CD4-positive, alpha-beta T cell (primary cell): ENCODE measurements around the gene HIP1. TPM values are rescaled to one million over a fixed set of nuclear protein-coding genes. Genes with fewer than 3 reads are reported as not detected.
"Not testable (repeated sequence)": the region's sequence is repeated elsewhere in the genome, so short reads cannot be mapped to it uniquely, and the experiment has no call there.

ENCODE experiments used
- ATAC-seq: fragments of 200-7000 bp; cut with Tn5 transposase; one replicate; pipeline ENCODE4 v1.10.0; 2022; ENCODE audit warnings: mild to moderate bottlenecking; ENCODE audit not compliant: poor library complexity
- CTCF ChIA-PET: fragments of 350-600 bp; sonication (Branson Sonifier 250); formaldehyde crosslinking; loops from one replicate; lab custom pipeline; 2021; ENCODE audit warnings: antibody characterized with exemption, inconsistent platforms; lab: Charles Lee
- POLR2A ChIA-PET: fragments of 350-600 bp; sonication (Branson Sonifier 250); formaldehyde crosslinking; loops from one replicate; lab custom pipeline; 2021; ENCODE audit warnings: antibody characterized with exemption, inconsistent platforms; lab: Charles Lee
- DNase-seq, 14 experiments: peaks; one replicate each; pipeline ENCODE4 v3.0.0-alpha.2; 2013 to 2020; ENCODE audit warnings: mixed read lengths in 2 of 14
- H3K27ac ChIP-seq, 2 donors: one replicate each; pipeline versions ENCODE4 v1.5.1 to v1.7.0; 2013; ENCODE audit warnings: low read length in 2 of 2, low read depth in 1 of 2, mild to moderate bottlenecking in 1 of 2
- H3K27me3 ChIP-seq, 2 experiments: 1 replicate in 1 of 2; 2 replicates in 1 of 2; pipeline versions ENCODE4 v1.6.1 to v1.7.0; 2013; ENCODE audit warnings: low read length in 2 of 2, control low read depth in 1 of 2, mild to moderate bottlenecking in 1 of 2, moderate library complexity in 1 of 2; ENCODE audit not compliant: insufficient read depth in 2 of 2, control insufficient read depth in 1 of 2
- H3K36me3 ChIP-seq: one replicate; pipeline ENCODE4 v1.6.1; 2013; ENCODE audit warnings: low read length, control low read depth; ENCODE audit not compliant: insufficient read depth
- H3K4me1 ChIP-seq: one replicate; pipeline ENCODE4 v1.6.1; 2013; ENCODE audit warnings: low read length, control low read depth; ENCODE audit not compliant: insufficient read depth
- H3K4me3 ChIP-seq: one replicate; pipeline ENCODE4 v1.5.1; 2013; ENCODE audit warnings: mild to moderate bottlenecking, low read length, moderate library complexity
- H3K9me3 ChIP-seq, 2 experiments: 1 replicate in 1 of 2; 2 replicates in 1 of 2; pipeline versions ENCODE4 v1.6.1 to v1.7.0; 2013; ENCODE audit warnings: low read length in 2 of 2, mild to moderate bottlenecking in 2 of 2, control low read depth in 1 of 2, moderate library complexity in 1 of 2; ENCODE audit not compliant: control insufficient read depth in 1 of 2, insufficient read depth in 1 of 2
- H3K27ac Mint-ChIP-seq: one replicate; pipeline ENCODE4 v1.8.0; 2020; ENCODE audit warnings: mixed read lengths
- H3K27me3 Mint-ChIP-seq: one replicate; pipeline ENCODE4 v1.8.0; 2021; ENCODE audit warnings: mixed read lengths
- H3K36me3 Mint-ChIP-seq: one replicate; pipeline ENCODE4 v1.8.0; 2021; ENCODE audit warnings: low read depth, mixed read lengths
- H3K4me1 Mint-ChIP-seq: one replicate; pipeline ENCODE4 v1.8.0; 2021; ENCODE audit warnings: low read depth, mixed read lengths
- H3K4me3 Mint-ChIP-seq: one replicate; pipeline ENCODE4 v1.8.0; 2020; ENCODE audit warnings: mild to moderate bottlenecking, mixed read lengths
- H3K9me3 Mint-ChIP-seq: one replicate; pipeline ENCODE4 v1.8.0; 2020; ENCODE audit warnings: mixed read lengths
- CTCF ChIP-seq: fragments of 200-600 bp; IDR thresholded peaks from one replicate; pipeline ENCODE4 v1.8.0; 2022; ENCODE audit warnings: antibody characterized with exemption, mild to moderate bottlenecking
- intact Hi-C, 2 experiments: fragments of 100-400 bp; cut with DNase I in 1 of 2; cut with micrococcal nuclease in 1 of 2; formaldehyde crosslinking; loops; one replicate each; pipeline versions ENCODE4 v1.15.1 to v1.9.0; 2023 to 2025; cut with DNase I, micrococcal nuclease
- total RNA-seq, 174 experiments: library from RNA in 2 of 174; stranded (reverse) in 2 of 174; gene quantifications; one replicate each; pipeline ENCODE4 v1.2.3 and lab custom pipeline; 2021 to 2026

HIP1 gene
- total RNA-seq, 2 experiments from 2014 or later: 1.5 to 1.7 TPM

DNA sequence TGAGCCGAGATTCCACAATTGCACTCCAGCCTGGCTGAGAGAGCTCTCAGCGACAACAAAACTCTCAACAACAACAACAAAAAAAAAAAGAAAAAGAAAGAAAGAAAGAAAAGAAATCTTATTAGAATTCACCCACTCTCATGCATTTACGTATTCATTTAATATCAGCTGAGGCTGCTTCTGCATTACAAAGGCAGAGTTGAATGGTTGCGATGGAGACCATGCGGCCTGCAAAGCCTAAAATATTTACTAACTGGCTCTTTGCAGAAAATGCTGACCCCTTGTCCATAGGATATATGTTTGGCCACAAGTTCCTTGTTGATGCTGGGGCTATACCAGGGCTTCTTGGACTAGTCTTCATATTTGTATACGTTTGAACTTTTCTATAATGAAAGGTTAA lies 137.2 kb downstream of the HIP1 start:
- H3K36me3 ChIP-seq: no peaks in the 10 kb centered on the region
- H3K4me1 ChIP-seq: peaks cover 2% of the 10 kb centered on the region
- H3K27ac ChIP-seq: no peak overlapping the region
- Mint-ChIP-seq H3K4me3 (no peak overlapping the region), H3K4me1 (no peaks in the 10 kb centered on the region), H3K27me3 (no peaks in the 10 kb centered on the region), H3K27ac (no peak overlapping the region), H3K9me3 (no peaks in the 10 kb centered on the region), H3K36me3 (no peaks in the 10 kb centered on the region)
- ATAC-seq (no peak), DNase-seq (no peak)
- no peaks in the 10 kb centered on the region for H3K27me3 ChIP-seq
- intact Hi-C loops: no loop called here
- ChIA-PET CTCF (interaction anchor here (0.6 kb wide), 1 partner anchor 1652 kb away, joined by 3 read pairs; no protein-coding TSS in a partner anchor), POLR2A (no interaction called here)
- H3K9me3 ChIP-seq: no peaks in the 10 kb centered on the region
- H3K4me3 ChIP-seq: no peak overlapping the region
- TF ChIP-seq CTCF: no peak

GRCh38 chr7:75600748-75601147 lies 138.0 kb downstream of the HIP1 start:
- POLR2A ChIA-PET, H3K4me3 Mint-ChIP-seq: not testable (repeated sequence)

GRCh38 chr7:75599244-75599781 lies 139.4 kb downstream of the HIP1 start:
- H3K27me3 Mint-ChIP-seq: no peaks in the 10 kb centered on the region
- H3K4me1 Mint-ChIP-seq: no peaks in the 10 kb centered on the region
- H3K36me3 ChIP-seq: no peaks in the 10 kb centered on the region
- ChIA-PET CTCF (no interaction called here), POLR2A (no interaction called here)
- H3K4me3 ChIP-seq: no peak overlapping the region
- no peak overlapping the region for H3K27ac Mint-ChIP-seq
- ATAC-seq (no peak), DNase-seq (no peak)
- no peak overlapping the region for H3K4me3 Mint-ChIP-seq
- H3K9me3 Mint-ChIP-seq: no peaks in the 10 kb centered on the region
- intact Hi-C loops: no loop called here
- peaks cover 3% of the 10 kb centered on the region for H3K4me1 ChIP-seq
- no peaks in the 10 kb centered on the region for H3K27me3 ChIP-seq
- no peaks in the 10 kb centered on the region for H3K36me3 Mint-ChIP-seq
- H3K27ac ChIP-seq: no peak overlapping the region
- H3K9me3 ChIP-seq: no peaks in the 10 kb centered on the region
- TF ChIP-seq CTCF: no peak

More at GRCh38 chr7:75600748-75601147, 138.0 kb downstream of the HIP1 start:
- H3K4me1 ChIP-seq, ATAC-seq, H3K27me3 ChIP-seq, intact Hi-C loops, H3K36me3 Mint-ChIP-seq, H3K27me3 Mint-ChIP-seq, H3K36me3 ChIP-seq, H3K4me3 ChIP-seq, H3K9me3 ChIP-seq, H3K27ac ChIP-seq, H3K27ac Mint-ChIP-seq, H3K9me3 Mint-ChIP-seq, DNase-seq, H3K4me1 Mint-ChIP-seq: not testable (repeated sequence)
- CTCF ChIA-PET: interaction anchor here (0.6 kb wide), 1 partner anchor 1652 kb away, joined by 3 read pairs; no protein-coding TSS in a partner anchor
